ENCODE results near the gene ZNF646. TPM values are rescaled to one million over a fixed set of nuclear protein-coding genes. Genes with fewer than 3 reads are reported as not detected.

The ZNF646 gene
- total and polyA plus RNA-seq, 2 of the 13 experiments (the other 11 are each of a cell fraction or from before 2014, with no cell fraction given): 3.4 to 10.9 TPM

DNA sequence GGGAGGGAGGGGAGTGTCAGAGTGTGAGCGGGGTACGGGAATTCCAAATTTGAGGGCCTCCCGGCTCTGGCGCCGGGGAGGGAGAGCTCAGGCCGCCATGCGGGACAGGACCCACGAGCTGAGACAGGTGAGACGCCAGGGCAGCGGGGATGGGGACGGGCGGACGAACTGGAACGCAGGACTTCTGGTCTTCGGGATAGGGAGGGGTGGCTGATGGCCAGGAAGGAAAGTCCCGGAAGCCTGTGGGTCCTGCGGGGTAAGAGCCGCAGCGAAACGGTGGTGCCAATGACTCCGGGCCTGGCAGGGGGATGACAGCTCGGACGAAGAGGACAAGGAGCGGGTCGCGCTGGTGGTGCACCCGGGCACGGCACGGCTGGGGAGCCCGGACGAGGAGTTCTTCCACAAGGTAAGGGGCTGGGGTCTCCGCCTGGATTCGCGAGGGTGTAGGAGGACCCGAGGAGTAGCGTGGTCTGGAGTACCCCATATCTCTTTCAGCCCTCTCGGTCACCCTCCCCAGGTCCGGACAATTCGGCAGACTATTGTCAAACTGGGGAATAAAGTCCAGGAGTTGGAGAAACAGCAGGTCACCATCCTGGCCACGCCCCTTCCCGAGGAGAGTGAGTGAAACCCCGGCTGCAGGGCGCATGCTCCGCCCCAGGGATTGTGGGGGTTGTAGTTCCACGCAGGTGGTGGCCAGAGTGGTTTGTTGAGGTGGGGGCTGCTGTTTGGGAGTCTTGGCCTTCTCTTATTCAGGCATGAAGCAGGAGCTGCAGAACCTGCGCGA, 40.3 kb upstream of the ZNF646 start (continued):
- TF ChIP-seq ZNF280D (CRISPR knock-in tag; IDR thresholded peaks at IDR 0.05): no peak; the same call in 1 of the 2 replicates
- no peak for TF ChIP-seq NBN (conservative IDR thresholded peaks at IDR 0.05)
- TF ChIP-seq HHEX (CRISPR knock-in tag; IDR thresholded peaks at IDR 0.05): no peak
- TF ChIP-seq ZNF280B (CRISPR knock-in tag; IDR thresholded peaks at IDR 0.05; ENCODE audit: borderline replicate concordance): no peak; the same call in 1 of the 2 replicates
- TF ChIP-seq, protein P1, sequence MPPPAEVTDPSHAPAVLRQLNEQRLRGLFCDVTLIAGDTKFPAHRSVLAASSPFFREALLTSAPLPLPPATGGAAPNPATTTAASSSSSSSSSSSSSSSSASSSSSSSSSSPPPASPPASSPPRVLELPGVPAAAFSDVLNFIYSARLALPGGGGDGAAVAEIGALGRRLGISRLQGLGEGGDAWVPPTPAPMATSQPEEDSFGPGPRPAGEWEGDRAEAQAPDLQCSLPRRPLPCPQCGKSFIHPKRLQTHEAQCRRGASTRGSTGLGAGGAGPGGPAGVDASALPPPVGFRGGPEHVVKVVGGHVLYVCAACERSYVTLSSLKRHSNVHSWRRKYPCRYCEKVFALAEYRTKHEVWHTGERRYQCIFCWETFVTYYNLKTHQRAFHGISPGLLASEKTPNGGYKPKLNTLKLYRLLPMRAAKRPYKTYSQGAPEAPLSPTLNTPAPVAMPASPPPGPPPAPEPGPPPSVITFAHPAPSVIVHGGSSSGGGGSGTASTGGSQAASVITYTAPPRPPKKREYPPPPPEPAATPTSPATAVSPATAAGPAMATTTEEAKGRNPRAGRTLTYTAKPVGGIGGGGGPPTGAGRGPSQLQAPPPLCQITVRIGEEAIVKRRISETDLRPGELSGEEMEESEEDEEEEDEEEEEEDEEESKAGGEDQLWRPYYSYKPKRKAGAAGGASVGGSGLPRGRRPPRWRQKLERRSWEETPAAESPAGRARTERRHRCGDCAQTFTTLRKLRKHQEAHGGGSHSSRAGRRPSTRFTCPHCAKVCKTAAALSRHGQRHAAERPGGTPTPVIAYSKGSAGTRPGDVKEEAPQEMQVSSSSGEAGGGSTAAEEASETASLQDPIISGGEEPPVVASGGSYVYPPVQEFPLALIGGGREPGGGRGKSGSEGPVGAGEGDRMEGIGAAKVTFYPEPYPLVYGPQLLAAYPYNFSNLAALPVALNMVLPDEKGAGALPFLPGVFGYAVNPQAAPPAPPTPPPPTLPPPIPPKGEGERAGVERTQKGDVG (CRISPR knock-in tag; IDR thresholded peaks at IDR 0.05; ENCODE audit: borderline replicate concordance): no peak
- no peak; the same call in 1 of the 2 replicates for TF ChIP-seq CHCHD3 (CRISPR knock-in tag; IDR thresholded peaks at IDR 0.05)
- no peak for TF ChIP-seq ARID2 (CRISPR knock-in tag; IDR thresholded peaks at IDR 0.05; ENCODE audit: borderline replicate concordance)
- no peak for TF ChIP-seq ZSCAN29 (CRISPR knock-in tag; conservative IDR thresholded peaks at IDR 0.05)
- TF ChIP-seq, protein P2, sequence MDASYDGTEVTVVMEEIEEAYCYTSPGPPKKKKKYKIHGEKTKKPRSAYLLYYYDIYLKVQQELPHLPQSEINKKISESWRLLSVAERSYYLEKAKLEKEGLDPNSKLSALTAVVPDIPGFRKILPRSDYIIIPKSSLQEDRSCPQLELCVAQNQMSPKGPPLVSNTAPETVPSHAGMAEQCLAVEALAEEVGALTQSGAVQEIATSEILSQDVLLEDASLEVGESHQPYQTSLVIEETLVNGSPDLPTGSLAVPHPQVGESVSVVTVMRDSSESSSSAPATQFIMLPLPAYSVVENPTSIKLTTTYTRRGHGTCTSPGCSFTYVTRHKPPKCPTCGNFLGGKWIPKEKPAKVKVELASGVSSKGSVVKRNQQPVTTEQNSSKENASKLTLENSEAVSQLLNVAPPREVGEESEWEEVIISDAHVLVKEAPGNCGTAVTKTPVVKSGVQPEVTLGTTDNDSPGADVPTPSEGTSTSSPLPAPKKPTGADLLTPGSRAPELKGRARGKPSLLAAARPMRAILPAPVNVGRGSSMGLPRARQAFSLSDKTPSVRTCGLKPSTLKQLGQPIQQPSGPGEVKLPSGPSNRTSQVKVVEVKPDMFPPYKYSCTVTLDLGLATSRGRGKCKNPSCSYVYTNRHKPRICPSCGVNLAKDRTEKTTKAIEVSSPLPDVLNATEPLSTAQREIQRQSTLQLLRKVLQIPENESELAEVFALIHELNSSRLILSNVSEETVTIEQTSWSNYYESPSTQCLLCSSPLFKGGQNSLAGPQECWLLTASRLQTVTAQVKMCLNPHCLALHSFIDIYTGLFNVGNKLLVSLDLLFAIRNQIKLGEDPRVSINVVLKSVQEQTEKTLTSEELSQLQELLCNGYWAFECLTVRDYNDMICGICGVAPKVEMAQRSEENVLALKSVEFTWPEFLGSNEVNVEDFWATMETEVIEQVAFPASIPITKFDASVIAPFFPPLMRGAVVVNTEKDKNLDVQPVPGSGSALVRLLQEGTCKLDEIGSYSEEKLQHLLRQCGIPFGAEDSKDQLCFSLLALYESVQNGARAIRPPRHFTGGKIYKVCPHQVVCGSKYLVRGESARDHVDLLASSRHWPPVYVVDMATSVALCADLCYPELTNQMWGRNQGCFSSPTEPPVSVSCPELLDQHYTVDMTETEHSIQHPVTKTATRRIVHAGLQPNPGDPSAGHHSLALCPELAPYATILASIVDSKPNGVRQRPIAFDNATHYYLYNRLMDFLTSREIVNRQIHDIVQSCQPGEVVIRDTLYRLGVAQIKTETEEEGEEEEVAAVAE (CRISPR knock-in tag; IDR thresholded peaks at IDR 0.05; ENCODE audit: borderline replicate concordance): no peak
- no peak for TF ChIP-seq ZBTB38 (CRISPR knock-in tag; IDR thresholded peaks at IDR 0.05)
- no peak for TF ChIP-seq ZSCAN5A (CRISPR knock-in tag; IDR thresholded peaks at IDR 0.05; ENCODE audit: borderline replicate concordance)
- TF ChIP-seq ZNF652 (CRISPR knock-in tag; IDR thresholded peaks at IDR 0.05; ENCODE audit: borderline replicate concordance, low read depth): peak; percentile 11; the same call in 1 of the 2 replicates
